Thyroid gland (tissue), 4 donors: ENCODE measurements around the gene GGNBP2. TPM values are rescaled to one million over a fixed set of nuclear protein-coding genes. Genes with fewer than 3 reads are reported as not detected.

Source experiments
- DNase-seq, 2 donors: peaks; one replicate each; pipeline ENCODE4 v3.0.0-alpha.2; 2019
- H3K27ac ChIP-seq, 3 donors: fragments of 200-600 bp; sonication (generic); 1 replicate in 2 of 3; 2 replicates in 1 of 3; pipeline ENCODE4 v1.5.1; 2016 to 2019; ENCODE audit warnings: mild to moderate bottlenecking in 1 of 3, moderate library complexity in 1 of 3
- H3K27me3 ChIP-seq: fragments of 200-600 bp; sonication (generic); one replicate; pipeline ENCODE4 v1.5.1; 2019
- H3K36me3 ChIP-seq, 2 donors: fragments of 200-600 bp; sonication (generic); one replicate each; pipeline ENCODE4 v1.5.1; 2016 to 2019
- H3K4me1 ChIP-seq, 2 donors: fragments of 200-600 bp; sonication (generic); one replicate each; pipeline ENCODE4 v1.5.1; 2017 to 2019
- H3K4me3 ChIP-seq, 3 donors: fragments of 200-600 bp; sonication (generic); replicated peaks in 1 of 3; 1 replicate in 2 of 3; 2 replicates in 1 of 3; pipeline ENCODE4 v1.5.1; 2016; ENCODE audit warnings: mild to moderate bottlenecking in 1 of 3
- H3K9me3 ChIP-seq: fragments of 200-600 bp; sonication (generic); one replicate; pipeline ENCODE4 v1.5.1; 2017
- POLR2A ChIP-seq, 2 donors: fragments of 450-650 bp; IDR thresholded peaks; one replicate each; pipeline ENCODE4 v1.6.1; 2017; ENCODE audit warnings: antibody characterized with exemption in 2 of 2, mild to moderate bottlenecking in 2 of 2, moderate library complexity in 1 of 2
- WGBS, 2 donors: methylation state at CpG; one replicate each; pipeline ENCODE4 v1.1.5; 2017; 5-methylcytosine and 5-hydroxymethylcytosine counted together
- intact Hi-C: fragments of 100-400 bp; cut with DNase I; formaldehyde crosslinking; loops from one replicate; pipeline ENCODE4 v1.15.1; 2023
- total RNA-seq, 4 donors: library from RNA; depleted of rRNA; stranded (reverse); fragments of >200 nt; gene quantifications; one replicate each; pipeline ENCODE4 v1.2.3, GENCODE V29; 2016
- TF ChIP-seq, protein P1 (sequence below), 6 experiments: fragments of 200-600 bp in 3 of 6; fragments of 450-650 bp in 3 of 6; sonication (generic) in 3 of 6; IDR thresholded peaks; one replicate each; pipeline ENCODE4 v1.5.1; 2016 to 2019; ENCODE audit warnings: antibody characterized with exemption in 6 of 6, mild to moderate bottlenecking in 2 of 6, inconsistent platforms in 1 of 6, moderate library complexity in 1 of 6

Gene GGNBP2
- total RNA-seq, 4 donors from 2014 or later = 47.3 to 74.1 (median 58.0) TPM

DNA sequence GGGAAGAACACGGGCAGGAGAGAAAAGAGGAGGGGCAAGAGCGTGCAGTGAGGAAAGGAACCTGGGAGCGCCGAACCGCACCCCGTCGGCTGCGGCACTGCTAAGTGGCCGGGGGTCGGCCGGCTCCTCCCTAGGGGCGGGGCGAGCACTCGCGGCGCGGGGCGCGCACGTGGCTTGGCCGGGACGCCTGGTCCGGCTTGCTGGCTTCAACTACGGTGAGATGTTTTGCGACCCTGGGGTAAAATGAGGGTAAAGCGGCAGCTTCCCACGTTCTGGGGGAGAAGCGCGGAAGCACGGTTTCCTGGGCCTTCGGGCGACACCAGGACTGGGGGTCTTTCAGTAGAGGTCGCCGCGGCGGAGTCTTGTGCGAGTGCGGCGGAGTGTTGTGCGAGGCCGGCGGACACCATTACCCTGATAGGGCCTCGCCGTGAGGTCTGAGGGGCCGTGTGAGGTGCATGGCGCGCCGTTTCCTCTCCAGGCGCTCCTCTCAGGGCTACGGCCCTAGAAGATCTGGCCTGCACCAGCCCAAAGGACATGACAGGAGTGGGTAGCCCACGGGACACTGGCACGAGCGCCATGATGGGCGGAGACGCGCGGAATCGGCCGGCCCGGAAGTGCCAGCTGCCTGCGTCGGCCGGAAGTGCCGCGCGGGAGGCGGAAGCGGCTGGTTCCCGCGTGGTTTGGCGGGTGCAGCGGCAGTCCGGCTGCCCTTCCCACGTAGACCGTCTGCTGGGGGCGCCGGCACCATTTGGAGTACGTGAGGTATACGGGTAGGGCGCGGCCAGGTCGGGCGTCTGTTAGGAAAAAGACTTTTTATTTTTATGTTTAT, 9.7 kb upstream of the GGNBP2 start, which contains the start of the genes MYO19 and PIGW:
MYO19 (minus strand) TSS at position 29 of the 829 bp plus-strand sequence. CDS start 2,330 bp downstream, outside the sequence.
PIGW (plus strand) TSS at position 148 of the 829 bp plus-strand sequence. CDS start 2,115 bp downstream, outside the sequence.
- Histone ChIP-seq H3K4me3 (peak within 1 kb of the TSS; percentile 75 to 100 (median 79)), H3K27ac (peak within 1 kb of the TSS; percentile 61 to 87 (median 85)), H3K36me3 (peaks cover 0 to 12% of the 10 kb centered on the region in 2 donors), H3K27me3 (no peaks in the 10 kb centered on the region), H3K9me3 (no peaks in the 10 kb centered on the region), H3K4me1 (peaks cover 5 to 10% of the 10 kb centered on the region in 2 donors)
- intact Hi-C loops = no loop called here
- peak; percentile 85 for DNase-seq
- WGBS, 2 donors = 0 to 1% methylated on average over 20 to 23 of the region's 83 CpGs
- TF ChIP-seq, protein P1, sequence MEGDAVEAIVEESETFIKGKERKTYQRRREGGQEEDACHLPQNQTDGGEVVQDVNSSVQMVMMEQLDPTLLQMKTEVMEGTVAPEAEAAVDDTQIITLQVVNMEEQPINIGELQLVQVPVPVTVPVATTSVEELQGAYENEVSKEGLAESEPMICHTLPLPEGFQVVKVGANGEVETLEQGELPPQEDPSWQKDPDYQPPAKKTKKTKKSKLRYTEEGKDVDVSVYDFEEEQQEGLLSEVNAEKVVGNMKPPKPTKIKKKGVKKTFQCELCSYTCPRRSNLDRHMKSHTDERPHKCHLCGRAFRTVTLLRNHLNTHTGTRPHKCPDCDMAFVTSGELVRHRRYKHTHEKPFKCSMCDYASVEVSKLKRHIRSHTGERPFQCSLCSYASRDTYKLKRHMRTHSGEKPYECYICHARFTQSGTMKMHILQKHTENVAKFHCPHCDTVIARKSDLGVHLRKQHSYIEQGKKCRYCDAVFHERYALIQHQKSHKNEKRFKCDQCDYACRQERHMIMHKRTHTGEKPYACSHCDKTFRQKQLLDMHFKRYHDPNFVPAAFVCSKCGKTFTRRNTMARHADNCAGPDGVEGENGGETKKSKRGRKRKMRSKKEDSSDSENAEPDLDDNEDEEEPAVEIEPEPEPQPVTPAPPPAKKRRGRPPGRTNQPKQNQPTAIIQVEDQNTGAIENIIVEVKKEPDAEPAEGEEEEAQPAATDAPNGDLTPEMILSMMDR (IDR thresholded peaks at IDR 0.05) = peak in 1 of 6 experiments; percentile 30
- peak; percentile 65 to 81 for TF ChIP-seq POLR2A (IDR thresholded peaks at IDR 0.05)

DNA sequence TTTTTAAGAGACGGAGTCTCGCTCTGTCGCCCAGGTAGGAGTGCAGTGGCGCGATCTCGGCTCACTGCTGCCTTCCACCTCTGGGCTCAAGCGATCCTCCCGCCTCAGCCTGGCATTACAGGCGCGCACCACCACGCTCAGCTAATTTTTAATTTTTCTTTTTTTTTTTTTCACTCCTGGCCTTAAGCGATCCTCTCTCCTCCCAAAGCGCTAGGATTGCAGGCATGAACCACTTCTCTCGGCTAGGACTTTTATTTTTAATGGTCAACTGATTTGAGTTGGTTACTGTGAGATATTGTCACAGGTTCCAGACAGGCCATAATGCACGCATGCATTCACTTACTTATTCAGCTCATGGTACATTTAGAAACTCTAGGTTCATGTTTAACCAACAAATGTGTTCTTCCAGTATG, 9.0 kb upstream of the GGNBP2 start:
- Histone ChIP-seq H3K27ac (peak overlapping the region; percentile 22 to 87 (median 85)), H3K4me1 (peaks cover 5 to 10% of the 10 kb centered on the region in 2 donors), H3K36me3 (peaks cover 0 to 12% of the 10 kb centered on the region in 2 donors), H3K4me3 (peak overlapping the region; percentile 75 to 100 (median 79)), H3K27me3 (no peaks in the 10 kb centered on the region), H3K9me3 (no peaks in the 10 kb centered on the region)
- DNase-seq = no peak
- intact Hi-C loops = no loop called here
- TF ChIP-seq POLR2A (IDR thresholded peaks at IDR 0.05) = no peak
- TF ChIP-seq, protein P1 (IDR thresholded peaks at IDR 0.05) = peak in 2 of 6 experiments; percentile 2 to 31
- 12 to 17% methylated on average over 15 of the region's 15 CpGs for WGBS, 2 donors

- no peaks in the 10 kb centered on the region for H3K36me3 ChIP-seq
- TF ChIP-seq, protein P1 (IDR thresholded peaks at IDR 0.05) = no peak
- TF ChIP-seq POLR2A (IDR thresholded peaks at IDR 0.05) = no peak
- intact Hi-C loops = loop anchor here (5.0 kb wide), 1 partner anchor 52 kb away; the partner anchor contains the start of gene DHRS11
- H3K27ac ChIP-seq = no peak overlapping the region
- no peaks in the 10 kb centered on the region for H3K27me3 ChIP-seq
- no peak for DNase-seq
- H3K9me3 ChIP-seq = no peaks in the 10 kb centered on the region
- H3K4me1 ChIP-seq = peaks cover 9 to 14% of the 10 kb centered on the region in 2 donors
- H3K4me3 ChIP-seq = no peak overlapping the region
- WGBS, 2 donors = 96 to 98% methylated on average over 3 of the region's 3 CpGs
These were observed 4.0 kb upstream of the GGNBP2 start for GRCh38 chr17:36540696-36541095.

DNA sequence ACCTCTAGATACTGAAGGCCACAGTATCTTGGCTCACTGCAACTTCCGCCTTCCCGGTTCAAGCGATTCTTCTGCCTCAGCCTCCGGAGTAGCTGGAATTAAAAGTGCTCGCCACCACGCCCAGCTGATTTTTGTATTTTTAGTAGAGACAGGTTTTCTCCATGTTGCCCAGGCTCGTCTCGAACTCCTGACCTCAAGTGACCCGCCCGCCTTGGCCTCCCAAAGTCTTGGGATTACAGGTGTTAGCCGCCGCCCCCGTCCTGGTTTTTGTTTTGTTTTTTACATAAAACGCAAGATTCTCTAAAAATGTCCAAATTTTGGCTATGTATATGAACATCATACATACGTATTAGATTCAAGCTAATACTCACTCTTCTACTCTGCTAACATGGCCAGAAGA, 2.0 kb upstream of the GGNBP2 start:
- intact Hi-C loops = loop anchor here (5.0 kb wide), 1 partner anchor 50 kb away; the partner anchor contains the start of gene DHRS11
- 91 to 98% methylated on average over 15 of the region's 15 CpGs for WGBS, 2 donors

More for the DNA sequence above, 2.0 kb upstream of the GGNBP2 start:
- Histone ChIP-seq H3K27me3 (no peaks in the 10 kb centered on the region), H3K4me3 (no peak overlapping the region), H3K9me3 (no peaks in the 10 kb centered on the region), H3K36me3 (no peaks in the 10 kb centered on the region), H3K27ac (no peak overlapping the region), H3K4me1 (peaks cover 23 to 26% of the 10 kb centered on the region in 2 donors)
- TF ChIP-seq, protein P1 (IDR thresholded peaks at IDR 0.05) = no peak
- TF ChIP-seq POLR2A (IDR thresholded peaks at IDR 0.05) = no peak
- no peak for DNase-seq
